Prostate gland (tissue), 2 donors: ENCODE results near the gene SCAPER.

Experiments used
- POLR2A ChIP-seq: fragments of 450-650 bp; IDR thresholded peaks from one replicate; pipeline ENCODE4 v1.6.1; 2016; ENCODE audit warnings: antibody characterized with exemption, mild to moderate bottlenecking
- POLR2AphosphoS5 ChIP-seq: sonication (generic); formaldehyde crosslinking; IDR thresholded peaks from one replicate; pipeline ENCODE4 v1.6.1; 2017; ENCODE audit warnings: antibody characterized with exemption
- TF ChIP-seq, protein P1 (sequence below), 4 experiments: fragments of 200-600 bp in 2 of 4; fragments of 450-650 bp in 2 of 4; sonication (generic) in 2 of 4; IDR thresholded peaks; 1 replicate in 3 of 4; 2 replicates in 1 of 4; pipeline ENCODE4 v1.5.1; 2016 to 2019; ENCODE audit warnings: antibody characterized with exemption in 4 of 4, mild to moderate bottlenecking in 2 of 4, moderate library complexity in 2 of 4

DNA sequence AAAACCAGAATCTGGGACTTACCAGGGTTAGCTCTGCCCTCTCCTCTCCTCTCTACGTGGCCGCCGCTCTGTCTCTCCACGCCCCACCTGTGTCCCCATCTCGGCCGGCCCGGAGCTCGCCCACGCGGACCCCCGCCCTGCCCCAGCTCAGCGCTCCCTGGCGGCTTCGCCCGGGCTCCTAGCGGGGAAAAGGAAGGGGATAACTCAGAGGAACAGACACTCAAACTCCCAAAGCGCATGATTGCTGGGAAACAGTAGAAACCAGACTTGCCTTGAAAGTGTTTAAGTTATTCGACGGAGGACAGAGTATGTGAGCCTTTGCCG, 563.1 kb downstream of the SCAPER start:
- TF ChIP-seq, protein P1, sequence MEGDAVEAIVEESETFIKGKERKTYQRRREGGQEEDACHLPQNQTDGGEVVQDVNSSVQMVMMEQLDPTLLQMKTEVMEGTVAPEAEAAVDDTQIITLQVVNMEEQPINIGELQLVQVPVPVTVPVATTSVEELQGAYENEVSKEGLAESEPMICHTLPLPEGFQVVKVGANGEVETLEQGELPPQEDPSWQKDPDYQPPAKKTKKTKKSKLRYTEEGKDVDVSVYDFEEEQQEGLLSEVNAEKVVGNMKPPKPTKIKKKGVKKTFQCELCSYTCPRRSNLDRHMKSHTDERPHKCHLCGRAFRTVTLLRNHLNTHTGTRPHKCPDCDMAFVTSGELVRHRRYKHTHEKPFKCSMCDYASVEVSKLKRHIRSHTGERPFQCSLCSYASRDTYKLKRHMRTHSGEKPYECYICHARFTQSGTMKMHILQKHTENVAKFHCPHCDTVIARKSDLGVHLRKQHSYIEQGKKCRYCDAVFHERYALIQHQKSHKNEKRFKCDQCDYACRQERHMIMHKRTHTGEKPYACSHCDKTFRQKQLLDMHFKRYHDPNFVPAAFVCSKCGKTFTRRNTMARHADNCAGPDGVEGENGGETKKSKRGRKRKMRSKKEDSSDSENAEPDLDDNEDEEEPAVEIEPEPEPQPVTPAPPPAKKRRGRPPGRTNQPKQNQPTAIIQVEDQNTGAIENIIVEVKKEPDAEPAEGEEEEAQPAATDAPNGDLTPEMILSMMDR (IDR thresholded peaks at IDR 0.05) = no peak
- TF ChIP-seq POLR2A (no peak), POLR2AphosphoS5 (no peak)
